Endodermal cell (in vitro differentiated cells): ENCODE measurements around the gene ANKRD39. TPM values are rescaled to one million over a fixed set of nuclear protein-coding genes. Genes with fewer than 3 reads are reported as not detected.

Experiments used
- DNase-seq: peaks from one replicate; pipeline ENCODE4 v3.0.0-alpha.2; 2017
- H3K27ac ChIP-seq: 2 replicates; pipeline ENCODE4 v1.5.1; 2013; ENCODE audit warnings: mild to moderate bottlenecking, low read depth, low read length, moderate library complexity
- H3K27me3 ChIP-seq: 2 replicates; pipeline ENCODE4 v1.6.1; 2013; ENCODE audit warnings: mild to moderate bottlenecking, low read length, moderate library complexity; ENCODE audit not compliant: insufficient read depth, control insufficient read depth, poor library complexity, severe bottlenecking
- H3K36me3 ChIP-seq: 2 replicates; pipeline ENCODE4 v1.7.0; 2013; ENCODE audit warnings: mild to moderate bottlenecking, low read length, moderate library complexity; ENCODE audit not compliant: control insufficient read depth, insufficient read depth
- H3K4me1 ChIP-seq: one replicate; pipeline ENCODE4 v1.7.0; 2013; ENCODE audit warnings: low read length; ENCODE audit not compliant: control insufficient read depth, insufficient read depth
- H3K4me3 ChIP-seq: 2 replicates; pipeline ENCODE4 v1.5.1; 2013; ENCODE audit warnings: mild to moderate bottlenecking, low read length, moderate library complexity
- H3K9ac ChIP-seq: 2 replicates; pipeline ENCODE4 v1.6.1; 2013; ENCODE audit warnings: mild to moderate bottlenecking, low read length, moderate library complexity; ENCODE audit not compliant: poor library complexity, severe bottlenecking; ENCODE audit errors: extremely low read depth
- H3K9me3 ChIP-seq: 2 replicates; pipeline ENCODE4 v1.6.1; 2013; ENCODE audit warnings: mild to moderate bottlenecking, low read length, moderate library complexity; ENCODE audit not compliant: control insufficient read depth
- H3K27ac Mint-ChIP-seq: 2 replicates; pipeline ENCODE4 v1.8.0; 2020; ENCODE audit warnings: mixed read lengths
- H3K27me3 Mint-ChIP-seq: 2 replicates; pipeline ENCODE4 v1.8.0; 2021; ENCODE audit warnings: mild to moderate bottlenecking, mixed read lengths; ENCODE audit not compliant: insufficient read depth
- H3K36me3 Mint-ChIP-seq: 2 replicates; pipeline ENCODE4 v1.8.0; 2020; ENCODE audit warnings: low read depth, mixed read lengths
- H3K4me1 Mint-ChIP-seq: 2 replicates; pipeline ENCODE4 v1.8.0; 2020; ENCODE audit warnings: mixed read lengths
- H3K4me3 Mint-ChIP-seq: 2 replicates; pipeline ENCODE4 v1.8.0; 2020; ENCODE audit warnings: mild to moderate bottlenecking, moderate library complexity, mixed read lengths
- H3K9me3 Mint-ChIP-seq: 2 replicates; pipeline ENCODE4 v1.8.0; 2020; ENCODE audit warnings: mild to moderate bottlenecking, mixed read lengths
- WGBS, 2 experiments: methylation state at CpG; one replicate each; pipeline versions ENCODE4 v1.1.5 to v1.1.7; 2013; ENCODE audit warnings: missing lambda C conversion rate in 2 of 2, mixed read lengths in 1 of 2; ENCODE audit not compliant: insufficient coverage in 1 of 2, insufficient read length in 1 of 2; 5-methylcytosine and 5-hydroxymethylcytosine counted together
- total RNA-seq, 2 donors: library from RNA; stranded (reverse); fragmentation: NEBNext Ultra II Directional in 1 of 2; extraction: Animal tissue kit (Norgen Biotek cat#: 25700) in 1 of 2; gene quantifications; 2 replicates in 1 of 2; 3 replicates in 1 of 2; pipeline ENCODE4 v1.2.1, GENCODE V29; 2021
- TF ChIP-seq, protein P1 (sequence below): fragments of 200-600 bp; sonication (generic); conservative IDR thresholded peaks from 2 replicates; pipeline ENCODE4 v1.5.0; 2021; ENCODE audit warnings: antibody characterized with exemption, mild to moderate bottlenecking

ANKRD39 gene
- total RNA-seq, 2 donors from 2014 or later, result 14.6 to 16.7 TPM

DNA sequence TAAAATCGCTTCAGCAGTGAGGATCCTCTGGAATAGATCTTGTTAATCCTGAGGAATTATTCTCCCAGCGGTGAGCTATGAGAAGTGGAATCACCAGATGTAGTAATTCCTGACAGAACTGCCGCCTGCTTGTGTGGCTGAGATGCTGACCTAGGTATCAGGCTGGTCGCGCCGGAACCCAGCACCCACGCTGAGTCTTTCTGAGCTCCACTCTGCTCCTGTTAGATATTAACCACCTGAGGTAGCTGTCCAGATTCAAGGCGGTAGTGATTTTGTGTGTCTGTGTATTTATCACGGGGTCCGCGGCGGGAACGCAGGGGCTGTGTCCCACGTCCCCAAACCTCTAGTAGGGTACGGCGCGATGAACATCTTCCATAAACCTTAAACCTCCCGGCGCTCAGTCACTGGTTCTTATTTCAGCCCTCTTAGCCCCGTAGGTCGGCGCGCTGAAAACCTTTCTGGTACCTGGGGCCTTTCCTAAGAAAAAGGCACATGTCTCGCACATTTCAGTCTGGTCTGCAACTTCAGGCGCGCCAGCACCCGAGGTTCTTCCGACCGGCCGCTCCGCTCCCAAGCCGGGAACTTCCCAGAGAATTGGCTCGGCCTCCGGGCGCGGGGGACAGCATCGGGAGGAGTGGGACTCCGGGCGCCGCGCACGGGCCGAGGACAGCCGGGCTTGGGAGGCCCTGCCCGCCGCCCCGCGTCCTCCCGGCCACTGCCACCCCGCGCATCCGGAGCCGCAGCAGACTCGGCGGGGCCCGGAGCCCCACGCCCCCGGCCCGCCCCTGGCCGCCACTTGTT is 42.3 kb downstream of the ANKRD39 start:
- peak overlapping the region; percentile 79 for H3K27ac Mint-ChIP-seq
- H3K9ac ChIP-seq, result peak overlapping the region; percentile 55

DNA sequence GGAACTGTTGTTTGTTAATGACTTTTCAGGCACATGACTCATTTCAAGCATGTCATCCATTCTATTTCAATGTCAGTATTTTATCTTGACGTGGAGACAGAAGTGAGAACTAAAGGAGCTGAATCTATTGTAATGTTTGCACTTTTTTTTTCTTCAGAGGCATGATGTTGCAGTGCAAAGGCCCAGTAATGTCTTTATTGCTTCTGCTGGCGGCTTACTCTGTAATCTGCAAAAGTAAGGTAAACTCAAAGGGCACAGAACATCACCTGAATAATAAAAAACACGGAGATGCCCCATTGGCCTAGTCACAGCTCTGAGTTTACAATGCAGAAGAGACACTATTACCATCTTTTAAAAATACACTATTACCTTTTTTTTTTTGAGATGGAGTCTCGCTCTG is 44.2 kb downstream of the ANKRD39 start:
- no peak overlapping the region for H3K9ac ChIP-seq
- H3K27me3 ChIP-seq, result no peaks in the 10 kb centered on the region
- no peak for DNase-seq
- no peak overlapping the region for H3K27ac ChIP-seq
- Mint-ChIP-seq H3K4me3 (no peak overlapping the region), H3K27ac (no peak overlapping the region), H3K9me3 (no peaks in the 10 kb centered on the region), H3K4me1 (peaks cover 20% of the 10 kb centered on the region), H3K27me3 (no peaks in the 10 kb centered on the region), H3K36me3 (peaks cover 27% of the 10 kb centered on the region)
- TF ChIP-seq, protein P1, sequence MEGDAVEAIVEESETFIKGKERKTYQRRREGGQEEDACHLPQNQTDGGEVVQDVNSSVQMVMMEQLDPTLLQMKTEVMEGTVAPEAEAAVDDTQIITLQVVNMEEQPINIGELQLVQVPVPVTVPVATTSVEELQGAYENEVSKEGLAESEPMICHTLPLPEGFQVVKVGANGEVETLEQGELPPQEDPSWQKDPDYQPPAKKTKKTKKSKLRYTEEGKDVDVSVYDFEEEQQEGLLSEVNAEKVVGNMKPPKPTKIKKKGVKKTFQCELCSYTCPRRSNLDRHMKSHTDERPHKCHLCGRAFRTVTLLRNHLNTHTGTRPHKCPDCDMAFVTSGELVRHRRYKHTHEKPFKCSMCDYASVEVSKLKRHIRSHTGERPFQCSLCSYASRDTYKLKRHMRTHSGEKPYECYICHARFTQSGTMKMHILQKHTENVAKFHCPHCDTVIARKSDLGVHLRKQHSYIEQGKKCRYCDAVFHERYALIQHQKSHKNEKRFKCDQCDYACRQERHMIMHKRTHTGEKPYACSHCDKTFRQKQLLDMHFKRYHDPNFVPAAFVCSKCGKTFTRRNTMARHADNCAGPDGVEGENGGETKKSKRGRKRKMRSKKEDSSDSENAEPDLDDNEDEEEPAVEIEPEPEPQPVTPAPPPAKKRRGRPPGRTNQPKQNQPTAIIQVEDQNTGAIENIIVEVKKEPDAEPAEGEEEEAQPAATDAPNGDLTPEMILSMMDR, result no peak
- no peak overlapping the region for H3K4me3 ChIP-seq
- 88 to 95% methylated on average over 3 to 4 of the region's 4 CpGs for WGBS, 2 experiments
- H3K9me3 ChIP-seq, result no peaks in the 10 kb centered on the region
- H3K36me3 ChIP-seq, result no peaks in the 10 kb centered on the region
- peaks cover 13% of the 10 kb centered on the region for H3K4me1 ChIP-seq

More for the DNA sequence above, 42.3 kb downstream of the ANKRD39 start:
- no peaks in the 10 kb centered on the region for H3K9me3 ChIP-seq
- 3 to 4% methylated on average over 12 to 60 of the region's 60 CpGs for whole genome bisulfite sequencing, 2 experiments
- Mint-ChIP-seq H3K36me3 (peaks cover 30% of the 10 kb centered on the region), H3K4me1 (peaks cover 39% of the 10 kb centered on the region), H3K9me3 (no peaks in the 10 kb centered on the region), H3K27me3 (peaks cover 3% of the 10 kb centered on the region), H3K4me3 (peak overlapping the region; percentile 67)
- H3K4me1 ChIP-seq, result peaks cover 6% of the 10 kb centered on the region
- H3K4me3 ChIP-seq, result peak overlapping the region; percentile 88
- TF ChIP-seq, protein P1, result peak; percentile 29
- no peak overlapping the region for H3K27ac ChIP-seq
- H3K27me3 ChIP-seq, result no peaks in the 10 kb centered on the region
- no peaks in the 10 kb centered on the region for H3K36me3 ChIP-seq
- DNase-seq, result peak; percentile 63

- Histone ChIP-seq H3K9ac (no peak overlapping the region), H3K27ac (no peak overlapping the region), H3K4me3 (no peak overlapping the region), H3K9me3 (no peaks in the 10 kb centered on the region), H3K27me3 (no peaks in the 10 kb centered on the region), H3K4me1 (peaks cover 13% of the 10 kb centered on the region), H3K36me3 (peaks cover 4% of the 10 kb centered on the region)
- H3K4me3 Mint-ChIP-seq, result no peak overlapping the region
- no peak overlapping the region for H3K27ac Mint-ChIP-seq
- H3K9me3 Mint-ChIP-seq, result no peaks in the 10 kb centered on the region
- H3K36me3 Mint-ChIP-seq, result peaks cover 30% of the 10 kb centered on the region
- 90 to 94% methylated on average over 2 to 3 of the region's 3 CpGs for WGBS, 2 experiments
- TF ChIP-seq, protein P1, result no peak
- no peaks in the 10 kb centered on the region for H3K27me3 Mint-ChIP-seq
- no peak for DNase-seq
- peaks cover 7% of the 10 kb centered on the region for H3K4me1 Mint-ChIP-seq
Observed at GRCh38 chr2:96811917-96812316, 45.9 kb downstream of the ANKRD39 start.
